Islet precursor cell (in vitro differentiated cells): ENCODE data around the gene RNF19B.
"Not testable (repeated sequence)": the region's sequence is repeated elsewhere in the genome, so short reads cannot be mapped to it uniquely, and the experiment has no call there.

ENCODE experiments used
- DNase-seq: peaks from one replicate; pipeline ENCODE4 v3.0.0-alpha.2; 2018

RNF19B gene, protein sequence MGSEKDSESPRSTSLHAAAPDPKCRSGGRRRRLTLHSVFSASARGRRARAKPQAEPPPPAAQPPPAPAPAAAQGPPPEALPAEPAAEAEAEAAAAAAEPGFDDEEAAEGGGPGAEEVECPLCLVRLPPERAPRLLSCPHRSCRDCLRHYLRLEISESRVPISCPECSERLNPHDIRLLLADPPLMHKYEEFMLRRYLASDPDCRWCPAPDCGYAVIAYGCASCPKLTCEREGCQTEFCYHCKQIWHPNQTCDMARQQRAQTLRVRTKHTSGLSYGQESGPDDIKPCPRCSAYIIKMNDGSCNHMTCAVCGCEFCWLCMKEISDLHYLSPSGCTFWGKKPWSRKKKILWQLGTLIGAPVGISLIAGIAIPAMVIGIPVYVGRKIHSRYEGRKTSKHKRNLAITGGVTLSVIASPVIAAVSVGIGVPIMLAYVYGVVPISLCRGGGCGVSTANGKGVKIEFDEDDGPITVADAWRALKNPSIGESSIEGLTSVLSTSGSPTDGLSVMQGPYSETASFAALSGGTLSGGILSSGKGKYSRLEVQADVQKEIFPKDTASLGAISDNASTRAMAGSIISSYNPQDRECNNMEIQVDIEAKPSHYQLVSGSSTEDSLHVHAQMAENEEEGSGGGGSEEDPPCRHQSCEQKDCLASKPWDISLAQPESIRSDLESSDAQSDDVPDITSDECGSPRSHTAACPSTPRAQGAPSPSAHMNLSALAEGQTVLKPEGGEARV

DNA sequence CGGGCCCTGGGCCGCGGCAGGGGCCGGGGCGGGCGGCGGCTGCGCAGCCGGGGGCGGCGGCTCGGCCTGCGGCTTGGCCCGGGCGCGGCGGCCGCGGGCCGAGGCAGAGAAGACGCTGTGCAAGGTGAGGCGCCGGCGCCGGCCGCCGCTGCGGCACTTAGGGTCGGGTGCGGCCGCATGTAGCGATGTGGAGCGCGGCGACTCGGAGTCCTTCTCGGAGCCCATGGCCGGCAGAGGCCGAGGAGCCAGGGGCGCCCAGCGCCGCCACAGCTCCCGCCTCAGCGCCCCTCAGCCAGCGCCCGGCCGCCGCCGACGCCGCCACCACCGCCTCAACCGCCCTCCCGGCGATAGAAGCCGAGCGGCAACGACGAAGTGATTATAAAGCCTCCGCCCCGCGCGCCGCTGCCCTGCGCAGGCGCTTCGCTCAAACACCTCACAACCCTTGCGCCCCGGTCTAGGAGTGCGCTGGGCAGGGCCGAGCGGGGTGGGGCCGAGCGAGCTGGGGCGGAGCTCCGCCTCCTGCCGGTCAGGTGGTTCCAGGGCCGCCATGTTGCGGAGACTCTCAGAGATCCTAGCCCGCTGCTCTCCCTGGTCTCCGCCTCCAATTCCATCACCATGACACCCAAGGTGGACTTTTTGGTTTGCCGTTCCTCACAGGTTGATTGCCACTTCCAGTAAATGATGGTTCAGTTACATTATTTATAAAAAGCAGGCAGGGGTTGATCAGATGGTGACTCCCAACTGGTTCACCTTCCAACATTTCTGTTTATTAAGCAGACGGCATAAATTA lies at the start of gene RNF19B:
TSS of gene RNF19B (minus strand) at position 349 of the 790 bp plus-strand sequence. CDS start at position 225, 124 bp downstream.
- peak; percentile 97 for DNase-seq

DNA sequence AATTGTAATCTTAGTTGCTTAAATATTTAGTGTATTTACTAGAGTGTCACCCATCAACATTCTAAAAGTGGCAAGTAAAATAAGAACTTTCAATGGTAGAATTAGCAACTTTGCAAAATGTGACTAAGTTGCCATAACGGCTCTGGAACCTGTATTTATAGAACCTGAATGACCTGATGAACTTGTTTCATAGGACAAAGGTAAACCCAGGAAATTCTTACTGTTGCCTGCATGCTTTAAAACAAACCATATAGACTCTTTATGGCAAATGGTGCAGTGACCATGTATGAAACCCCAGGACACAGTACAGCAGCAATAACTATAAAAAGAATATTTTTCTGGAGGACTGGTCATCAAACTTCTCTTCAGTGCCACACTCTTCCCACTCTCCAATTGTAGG lies 49.2 kb upstream of the RNF19B start:
- DNase-seq, result no peak

DNA sequence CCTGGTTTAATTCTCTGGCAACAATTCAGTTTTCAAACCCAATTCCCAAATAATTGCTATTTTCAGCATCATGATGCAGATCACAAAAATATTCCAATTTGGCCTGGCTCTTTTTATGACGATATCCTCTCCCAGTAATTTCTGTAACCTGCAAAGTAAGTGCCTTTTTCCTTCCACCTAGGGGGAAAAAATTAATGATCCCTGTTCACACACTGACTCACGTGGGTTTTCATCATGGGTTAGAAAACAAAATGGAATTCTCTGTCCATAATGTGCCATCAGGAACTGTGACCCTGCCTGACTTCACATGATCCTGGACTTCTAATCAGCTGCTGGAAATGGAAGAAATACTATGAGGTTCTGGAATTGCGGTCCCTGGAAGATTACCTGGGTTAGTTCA lies 47.6 kb upstream of the RNF19B start:
- no peak for DNase-seq

GRCh38 chr1:33010932-33011731 lies 46.5 kb upstream of the RNF19B start:
- no peak for DNase-seq

DNA sequence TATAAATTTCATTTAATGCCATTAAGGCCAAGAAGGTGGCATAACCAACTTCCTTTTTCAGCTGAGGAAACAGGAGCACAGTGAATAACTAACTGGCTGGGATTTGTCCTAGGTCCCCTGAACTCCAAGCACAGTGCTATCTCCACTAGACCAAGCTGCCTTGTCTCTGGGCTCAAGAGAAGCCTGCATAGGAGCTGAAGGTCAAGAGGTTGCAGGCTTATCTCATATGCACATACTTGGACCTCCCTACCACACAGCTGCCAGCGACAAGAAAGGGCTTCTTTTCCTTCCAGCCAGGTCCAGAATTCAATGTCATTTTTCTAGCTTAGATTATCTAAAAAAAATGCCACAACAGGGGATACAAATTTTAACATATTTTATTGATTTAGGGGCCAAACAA lies 45.0 kb upstream of the RNF19B start:
- DNase-seq, result no peak

DNA sequence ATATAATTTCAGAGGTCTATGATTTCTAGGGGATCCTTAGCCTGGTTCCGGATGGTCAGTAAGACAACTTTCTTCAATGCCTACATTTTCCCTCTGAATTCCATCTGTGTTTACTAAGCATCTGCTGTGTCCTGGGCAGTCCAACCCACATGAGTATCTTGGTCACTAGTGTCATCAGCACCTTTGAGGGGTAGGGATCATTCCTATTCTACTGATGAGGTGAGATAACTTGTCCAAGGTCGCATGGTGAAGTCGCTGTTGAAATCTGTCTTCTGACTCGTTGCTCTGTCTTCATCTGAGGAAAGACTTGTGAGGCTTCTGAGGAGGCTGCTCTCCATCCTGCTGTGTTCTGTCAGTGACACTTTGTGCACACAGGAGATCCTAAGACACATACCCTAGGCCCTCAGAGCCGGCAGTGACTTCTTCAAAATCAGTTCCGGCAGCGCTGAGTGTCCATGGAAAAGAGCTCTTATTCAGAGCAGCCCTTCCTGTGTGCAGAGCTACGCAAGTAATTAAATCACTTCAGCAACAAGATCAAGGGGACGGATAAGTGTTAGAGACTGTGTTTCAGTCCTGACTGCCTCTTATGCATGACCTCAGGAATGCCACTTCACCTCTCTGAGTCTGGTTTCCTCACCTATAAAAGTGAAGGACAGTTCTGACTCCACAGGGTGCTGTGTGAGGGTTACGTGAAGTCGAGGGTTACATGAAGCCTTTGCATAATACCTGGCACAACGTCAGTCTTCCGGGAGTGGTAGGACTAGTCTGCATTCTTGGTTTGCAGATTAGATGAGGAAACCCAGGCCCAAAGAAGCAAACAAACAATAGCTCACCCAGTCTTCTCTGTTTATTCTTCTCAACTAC lies 43.7 kb upstream of the RNF19B start:
- peak; percentile 93 for DNase-seq

DNA sequence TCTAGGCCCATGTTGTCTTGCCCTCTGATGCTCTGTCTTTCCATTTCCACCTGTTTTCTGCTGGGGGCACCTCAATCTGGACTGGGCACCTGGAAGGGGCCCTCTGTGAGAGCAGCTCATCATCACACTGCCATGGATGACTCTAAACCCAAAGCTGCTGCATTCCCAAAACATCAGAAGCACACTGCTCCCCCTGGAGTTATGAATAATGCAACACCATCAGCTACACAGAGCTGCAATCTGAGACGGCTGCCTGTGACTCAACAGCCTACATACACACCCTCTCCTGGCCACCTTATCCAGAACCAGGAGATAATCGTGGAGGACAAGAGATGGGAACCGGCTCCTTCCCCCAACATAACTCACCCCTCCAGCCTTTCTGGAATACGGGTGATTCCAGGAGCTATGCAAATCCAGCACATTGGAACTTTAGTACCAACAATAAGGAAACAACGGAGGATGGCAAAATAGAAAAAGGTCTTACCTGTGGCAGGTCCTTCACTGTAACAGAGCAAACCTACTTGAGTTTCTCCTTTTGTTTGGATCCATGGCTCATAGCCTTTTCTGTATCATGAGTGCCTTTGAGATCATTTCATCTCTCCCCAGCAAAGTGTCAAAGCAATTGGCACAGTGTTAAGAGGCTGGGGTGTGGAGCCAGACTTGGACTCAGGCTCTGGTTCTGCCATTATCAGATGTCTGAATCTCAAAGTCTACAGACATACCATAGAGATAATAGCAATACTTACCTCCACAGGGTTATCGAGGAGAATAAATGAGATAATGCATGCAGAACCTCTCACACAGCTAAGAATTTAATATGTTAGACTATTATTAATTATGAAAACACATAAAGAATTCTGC lies 42.8 kb upstream of the RNF19B start:
- DNase-seq, result peak; percentile 86

DNA sequence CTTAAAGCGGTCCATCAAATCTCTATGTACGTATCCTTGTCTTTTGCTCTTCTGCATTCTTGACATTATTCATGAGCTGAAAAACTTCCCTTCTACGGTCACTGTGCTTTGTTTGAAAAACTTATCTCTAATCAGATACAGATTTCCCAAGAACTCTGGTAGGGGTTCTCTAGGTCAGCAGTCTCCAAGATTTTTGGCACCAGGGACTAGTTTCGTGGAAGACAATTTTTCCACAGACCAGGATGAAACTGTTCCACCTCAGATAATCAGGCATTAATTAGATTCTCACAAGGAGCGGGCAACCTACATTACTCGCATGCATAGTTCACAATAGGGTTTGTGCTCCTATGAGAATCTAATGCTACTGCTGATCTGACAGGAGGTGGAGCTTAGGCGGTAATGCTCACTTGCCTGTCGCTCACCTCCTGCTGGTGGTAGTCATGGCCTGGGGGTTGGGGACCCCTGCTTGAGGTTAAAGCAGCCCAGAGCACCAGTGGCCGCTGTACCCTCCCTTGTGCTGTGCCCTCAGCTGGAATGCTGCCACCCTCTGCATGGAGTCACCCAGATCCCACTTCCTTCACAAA lies 41.3 kb upstream of the RNF19B start:
- no peak for DNase-seq

- no peak for DNase-seq
These were observed 40.7 kb upstream of the RNF19B start for GRCh38 chr1:33005117-33005837.

DNA sequence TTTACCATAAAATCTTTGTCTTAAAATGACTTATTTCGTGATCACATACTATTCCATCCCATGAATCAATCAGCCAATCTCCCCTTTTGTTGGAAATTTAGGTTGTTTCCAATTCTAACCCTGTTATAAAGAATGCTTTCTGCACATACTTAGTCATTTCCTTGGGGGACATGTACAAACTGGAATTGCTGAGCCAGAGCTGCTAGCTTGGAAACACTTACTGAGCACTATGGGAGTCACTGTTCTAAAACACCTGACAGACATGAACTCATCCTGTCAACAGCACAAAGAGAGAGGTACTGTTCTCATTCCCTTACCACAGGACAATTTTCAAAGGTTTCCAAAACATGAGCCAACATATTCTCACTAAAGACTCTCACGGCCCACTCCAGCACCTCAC lies 40.0 kb upstream of the RNF19B start:
- no peak for DNase-seq

DNA sequence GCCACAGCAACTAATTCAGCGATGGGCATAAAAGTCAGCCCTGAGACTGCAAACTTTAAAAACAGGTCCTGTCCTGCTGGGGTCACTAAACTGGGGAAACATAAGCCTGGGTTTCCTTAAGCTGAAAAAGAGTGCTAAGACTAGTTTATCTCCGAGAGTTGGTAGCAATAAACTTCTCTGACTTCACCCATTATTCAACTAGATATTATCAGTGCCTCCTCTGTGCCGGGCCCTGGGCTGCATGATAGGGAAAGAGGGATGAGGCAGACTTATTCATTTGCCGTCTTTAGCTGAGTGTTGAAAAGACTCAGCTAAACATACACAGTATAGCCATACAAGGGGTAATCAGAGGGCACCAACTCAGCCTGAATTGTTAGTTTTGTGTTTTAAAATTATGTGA lies 39.0 kb upstream of the RNF19B start:
- DNase-seq, result no peak

GRCh38 chr1:33002006-33002405 lies 37.4 kb upstream of the RNF19B start:
- DNase-seq, result no peak

DNA sequence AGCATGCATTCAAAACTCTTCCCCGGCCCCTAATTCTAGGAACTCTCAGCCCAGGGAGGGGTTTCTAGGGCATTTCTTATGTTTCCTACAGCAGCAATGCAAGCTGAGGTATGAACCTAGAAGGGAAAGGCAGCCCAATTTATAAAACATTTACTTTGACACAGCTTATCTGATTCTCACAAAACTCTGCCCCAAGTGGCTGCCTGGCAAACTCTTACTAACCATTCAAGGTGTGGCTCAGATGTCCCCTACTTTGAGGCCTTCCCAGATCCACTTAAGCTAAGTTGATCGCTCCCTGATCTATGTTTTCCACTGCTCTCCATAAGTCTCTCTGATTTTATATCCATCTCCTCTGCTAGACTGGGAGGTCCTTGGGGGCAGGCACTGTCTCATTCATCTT lies 36.7 kb upstream of the RNF19B start:
- DNase-seq, result no peak

DNA sequence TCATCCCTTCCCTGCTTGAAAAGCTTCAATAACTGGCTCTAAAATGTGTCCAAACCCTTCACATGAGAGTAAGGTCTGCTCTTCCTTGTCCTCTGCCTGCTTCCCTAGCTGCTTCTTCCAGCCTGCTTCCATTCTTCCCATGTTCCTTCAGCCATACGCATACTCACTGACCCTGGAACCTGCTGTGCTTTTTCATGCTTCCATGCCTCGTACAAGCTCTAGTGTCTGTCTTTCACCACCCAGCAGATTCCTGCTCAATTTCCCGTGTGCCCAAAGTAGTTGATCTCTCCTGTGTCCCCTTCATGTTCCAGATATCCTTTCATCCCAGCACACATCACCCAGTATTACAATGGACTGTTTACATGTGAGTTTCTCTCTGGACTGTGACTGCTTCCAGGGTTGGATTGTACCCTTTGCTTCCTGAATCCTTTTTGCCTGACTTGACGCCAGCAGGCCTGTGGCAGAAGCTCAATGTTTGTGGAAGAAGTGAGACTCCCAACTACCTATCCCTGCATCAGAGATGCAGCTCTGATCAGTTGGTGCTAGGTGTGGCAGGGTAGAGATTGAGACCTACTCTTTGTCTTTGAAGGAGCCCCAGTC lies 35.9 kb upstream of the RNF19B start:
- DNase-seq, result no peak

- DNase-seq, result no peak
These were observed 34.4 kb upstream of the RNF19B start for GRCh38 chr1:32998997-32999396.

GRCh38 chr1:32998064-32998463 lies 33.5 kb upstream of the RNF19B start:
- DNase-seq, result no peak

DNA sequence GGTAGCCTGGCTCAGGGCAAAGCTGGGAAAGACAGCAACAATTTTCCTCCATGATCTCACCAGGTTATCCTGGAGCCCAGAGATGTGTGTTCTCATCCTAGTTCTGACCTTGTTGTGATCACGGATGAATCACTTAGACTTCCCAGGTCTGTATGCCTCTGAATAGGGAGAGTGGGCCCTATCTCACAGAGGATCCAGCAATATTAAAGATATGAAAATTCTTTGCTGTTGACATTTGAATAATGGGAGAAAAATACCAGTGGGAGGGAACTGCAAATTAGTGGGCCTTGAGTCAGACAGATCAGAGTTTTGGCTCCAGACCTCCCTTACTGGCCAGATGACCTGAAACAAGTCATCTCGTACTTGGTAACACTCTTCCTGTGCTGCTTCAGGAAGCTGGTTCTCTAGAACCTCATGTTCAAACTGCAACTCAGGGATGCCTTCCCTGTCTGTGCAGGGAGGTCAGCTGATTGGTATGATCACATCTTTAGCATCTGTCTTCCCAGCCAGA lies 32.8 kb upstream of the RNF19B start:
- no peak for DNase-seq

DNA sequence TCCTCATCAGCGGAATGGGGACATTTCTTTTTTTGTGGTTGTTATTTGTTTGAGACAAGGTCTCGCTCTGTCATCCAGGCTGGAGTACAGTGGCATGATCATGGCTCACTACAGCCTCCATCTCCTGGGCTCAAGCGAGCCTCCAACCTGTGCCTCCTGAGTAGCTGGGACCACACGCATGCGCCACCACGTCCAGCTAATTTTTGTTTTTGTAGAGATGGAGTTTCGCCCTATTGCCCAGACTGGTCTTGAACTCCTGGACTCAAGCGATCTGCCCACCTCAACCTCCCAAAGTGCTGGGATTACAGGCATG lies 28.7 kb upstream of the RNF19B start:
- not testable (repeated sequence) for DNase-seq
